ENCODE data around the gene FCN1. TPM values are rescaled to one million over a fixed set of nuclear protein-coding genes. Genes with fewer than 3 reads are reported as not detected.

Gene FCN1
- total and polyA plus RNA-seq, 2 of the 8 experiments (the other 6 are each of a cell fraction or from before 2014, with no cell fraction given) = not detected

GRCh38 chr9:134891713-134892112 is 26.0 kb downstream of the FCN1 start:
- Histone ChIP-seq H3K79me2 (ENCODE audit: control insufficient read depth in 1 of 2, insufficient read depth in 2 of 2, low read length in 2 of 2) (no peaks in the 10 kb centered on the region), H3K27ac (ENCODE audit: low read depth, low read length) (no peak overlapping the region), H4K8ac (ENCODE audit: extremely low read depth, insufficient read depth, low read length) (no peak overlapping the region), H3K4ac (replicated peaks; ENCODE audit: insufficient read length, low read depth, low read length) (no peak overlapping the region), H2BK12ac (ENCODE audit: low read depth, low read length) (0 out of 2 replicates have a peak overlapping the region, but pooled peaks have one; percentile 27), H2BK120ac (replicated peaks; ENCODE audit: low read depth, low read length) (no peak overlapping the region), H3K4me3 (ENCODE audit: extremely low read depth in 1 of 4, insufficient read depth in 2 of 4, low read depth in 3 of 4, low read length in 4 of 4) (no peak overlapping the region), H3K56ac (replicated peaks; ENCODE audit: insufficient read length, low read depth, low read length) (no peak overlapping the region), H3K79me1 (ENCODE audit: low read depth, low read length) (no peaks in the 10 kb centered on the region), H4K5ac (ENCODE audit: insufficient read length, low read depth, low read length) (no peak overlapping the region), H3K18ac (ENCODE audit: extremely low read depth, low read length) (no peak overlapping the region), H2AFZ (ENCODE audit: low read length) (no peak overlapping the region), H3K9ac (replicated peaks in 1 of 4; ENCODE audit: extremely low read depth in 1 of 4, low read depth in 3 of 4, low read length in 3 of 4) (no peak overlapping the region), H3K9me3 (ENCODE audit: insufficient read depth in 2 of 2, low read depth in 1 of 2, low read length in 1 of 2) (peaks cover 11 to 14% of the 10 kb centered on the region in 2 experiments; a peak in 3 of 4 replicates), H2AK5ac (ENCODE audit: low read depth, low read length) (no peak overlapping the region), H3K36me3 (ENCODE audit: control insufficient read depth in 2 of 4, insufficient read depth in 4 of 4, low read length in 3 of 4) (no peaks in the 10 kb centered on the region), H2BK15ac (ENCODE audit: low read length) (no peak overlapping the region), H3K23me2 (ENCODE audit: low read depth, low read length) (no peaks in the 10 kb centered on the region), H2BK20ac (ENCODE audit: low read length) (no peak overlapping the region), H3K23ac (ENCODE audit: insufficient read length) (no peak overlapping the region), H2BK5ac (ENCODE audit: low read depth, low read length) (no peak overlapping the region), H4K91ac (replicated peaks; ENCODE audit: insufficient read length, low read length) (no peak overlapping the region), H4K20me1 (replicated peaks in 1 of 2; ENCODE audit: control insufficient read depth in 1 of 2, insufficient read depth in 2 of 2, low read length in 2 of 2) (no peaks in the 10 kb centered on the region), H3K14ac (ENCODE audit: insufficient read length) (no peak overlapping the region), H3K4me1 (replicated peaks in 1 of 4; ENCODE audit: control insufficient read depth in 3 of 4, insufficient read depth in 4 of 4, low read length in 3 of 4) (no peaks in the 10 kb centered on the region), H3K4me2 (ENCODE audit: insufficient read depth in 1 of 2, low read depth in 2 of 2, low read length in 2 of 2) (no peak overlapping the region), H3K27me3 (replicated peaks in 1 of 4; ENCODE audit: control insufficient read depth in 3 of 4, extremely low read depth in 1 of 4, insufficient read depth in 3 of 4, low read length in 3 of 4) (no peaks in the 10 kb centered on the region)
- 85% methylated on average over 5 of the region's 5 CpGs; no CpG with 5 or more reads in 1 of the 2 experiments for WGBS, 2 experiments (ENCODE audit: extremely low coverage in 1 of 2, insufficient coverage in 1 of 2, insufficient read length in 1 of 2, insufficient replicate concordance in 2 of 2, low coverage in 1 of 2, low lambda C conversion rate in 2 of 2, missing lambda C conversion rate in 1 of 2)
- FAIRE-seq (no peak), DNase-seq (ENCODE audit: low read depth in 1 of 2, low spot score in 2 of 2) (peak in 1 of 2 experiments; percentile 29)
- POLR2A ChIA-PET (ENCODE audit: partially characterized antibody) = no interaction called here
- CTCF ChIA-PET (ENCODE audit: partially characterized antibody) = no interaction called here
- TF ChIP-seq TEAD4 (IDR thresholded peaks at IDR 0.05; ENCODE audit: low read depth, low read length) (no peak), CBX5 (IDR thresholded peaks at IDR 0.05; ENCODE audit: low read depth, low read length) (no peak), EZH2 (IDR thresholded peaks at IDR 0.05; ENCODE audit: low read depth, low read length, severe bottlenecking) (no peak), NRF1 (IDR thresholded peaks at IDR 0.05; ENCODE audit: low read depth, low read length) (no peak), EP300 (IDR thresholded peaks at IDR 0.05; ENCODE audit: borderline replicate concordance in 1 of 2, low read depth in 2 of 2, low read length in 2 of 2) (no peak), GABPA (IDR thresholded peaks at IDR 0.05; ENCODE audit: borderline replicate concordance, insufficient read depth, low read length) (no peak), RAD21 (IDR thresholded peaks at IDR 0.05 in 1 of 2, conservative IDR thresholded peaks at IDR 0.05 in 1 of 2; ENCODE audit: low read depth in 2 of 2, low read length in 2 of 2) (no peak), BRCA1 (IDR thresholded peaks at IDR 0.05; ENCODE audit: low read depth, low read length) (no peak), TBP (IDR thresholded peaks at IDR 0.05; ENCODE audit: low read depth, low read length) (no peak), RBBP5 (IDR thresholded peaks at IDR 0.05; ENCODE audit: borderline replicate concordance, low read depth, low read length) (no peak), RXRA (IDR thresholded peaks at IDR 0.05; ENCODE audit: insufficient read depth, low read depth, low read length) (no peak), CREB1 (IDR thresholded peaks at IDR 0.05) (no peak), PHF8 (conservative IDR thresholded peaks at IDR 0.05; ENCODE audit: low read depth, low read length) (no peak), POLR2A (IDR thresholded peaks at IDR 0.05; ENCODE audit: control extremely low read depth in 1 of 2, low read depth in 2 of 2, low read length in 2 of 2) (no peak), BACH1 (IDR thresholded peaks at IDR 0.05; ENCODE audit: low read length) (no peak)

All from H1 (cell line).